HepG2 (cell line): ENCODE measurements around the gene PRKN. TPM values are rescaled to one million over a fixed set of nuclear protein-coding genes. Genes with fewer than 3 reads are reported as not detected.

Experiments
- ATAC-seq: fragments of 200-7000 bp; cut with Tn5 transposase; 3 replicates; pipeline ENCODE4 v1.9.1; 2020; ENCODE audit warnings: mild to moderate bottlenecking, moderate library complexity
- BruUV-seq: library from RNA; stranded (reverse); fragments of 400-500 nt; replicated peaks from 2 replicates; lab custom pipeline; 2021; lab: Mats Ljungman, UMichigan
- CTCF ChIA-PET: fragments of 300-600 bp; formaldehyde crosslinking; extraction: SDS; loops from one replicate; lab custom pipeline; 2021; ENCODE audit warnings: low total read pairs, inconsistent platforms, low intra/inter-chr PET ratio; lab: Yijun Ruan, JAX
- POLR2A ChIA-PET: fragments of 350-600 bp; sonication (Branson Sonifier 250); formaldehyde crosslinking; loops from one replicate; lab custom pipeline; 2020; ENCODE audit warnings: antibody characterized with exemption, inconsistent platforms; lab: Yijun Ruan, JAX
- DNase-seq: peaks from one replicate; pipeline ENCODE4 v3.0.0-alpha.2; 2015; ENCODE audit warnings: low spot score
- FAIRE-seq: peaks from 3 replicates; lab custom pipeline; 2011; peaks lifted over from hg19 to GRCh38; lab: Jason Lieb, UNC
- H2AFZ ChIP-seq: one replicate; pipeline ENCODE4 v1.6.1; 2011; ENCODE audit warnings: low read length, inconsistent platforms
- H3K27ac ChIP-seq: fragments of 300-600 bp; 3 replicates; pipeline ENCODE4 v1.8.0; 2011; ENCODE audit warnings: mixed run types, mild to moderate bottlenecking, mixed read lengths, low read length, inconsistent platforms; ENCODE audit not compliant: insufficient read depth; ENCODE audit errors: extremely low read length
- H3K27me3 ChIP-seq, 2 experiments: fragments of 200-600 bp in 1 of 2; 2 replicates in 1 of 2; 3 replicates in 1 of 2; pipeline versions ENCODE4 v1.6.0 to v1.8.0; 2011; ENCODE audit warnings: low read length in 2 of 2, mild to moderate bottlenecking in 2 of 2, moderate library complexity in 2 of 2, inconsistent platforms in 1 of 2; ENCODE audit not compliant: insufficient read depth in 2 of 2, control insufficient read depth in 1 of 2
- H3K36me3 ChIP-seq, 2 experiments: fragments of 200-600 bp in 1 of 2; replicated peaks in 1 of 2; 2 replicates in 1 of 2; 3 replicates in 1 of 2; pipeline versions ENCODE4 v1.5.1 to v1.8.0; 2011; ENCODE audit warnings: low read length in 2 of 2, inconsistent platforms in 1 of 2; ENCODE audit not compliant: insufficient read depth in 2 of 2, control insufficient read depth in 1 of 2
- H3K4me1 ChIP-seq: 2 replicates; pipeline ENCODE4 v1.5.1; 2012; ENCODE audit warnings: low read length, inconsistent platforms; ENCODE audit not compliant: insufficient read depth
- H3K4me2 ChIP-seq: 2 replicates; pipeline ENCODE4 v1.6.0; 2011; ENCODE audit warnings: low read depth, low read length, inconsistent platforms
- H3K4me3 ChIP-seq, 3 experiments: fragments of 200-600 bp in 1 of 3; sonication (generic), shearing (Covaris generic) in 1 of 3; replicated peaks in 1 of 3; 2 replicates each; pipeline ENCODE4 v1.5.1; 2011 to 2016; ENCODE audit warnings: low read length in 3 of 3, inconsistent platforms in 2 of 3, low read depth in 2 of 3, mild to moderate bottlenecking in 2 of 3, control low read depth in 1 of 3, mixed read lengths in 1 of 3; ENCODE audit not compliant: insufficient read depth in 1 of 3
- H3K79me2 ChIP-seq: one replicate; pipeline ENCODE4 v1.6.1; 2011; ENCODE audit warnings: low read length, inconsistent platforms; ENCODE audit not compliant: insufficient read depth
- H3K9ac ChIP-seq: 2 replicates; pipeline ENCODE4 v1.6.0; 2011; ENCODE audit warnings: mild to moderate bottlenecking, low read depth, low read length, inconsistent platforms; ENCODE audit not compliant: insufficient read depth
- H3K9me3 ChIP-seq: 2 replicates; pipeline ENCODE4 v1.5.1; 2012; ENCODE audit warnings: mild to moderate bottlenecking, low read length
- H4K20me1 ChIP-seq: 2 replicates; pipeline ENCODE4 v1.6.0; 2011; ENCODE audit warnings: inconsistent platforms, mild to moderate bottlenecking, low read length, moderate library complexity; ENCODE audit not compliant: insufficient read depth
- BCLAF1 ChIP-seq: fragments of 450-650 bp; IDR thresholded peaks from 2 replicates; pipeline ENCODE4 v1.6.1; 2017; ENCODE audit warnings: mild to moderate bottlenecking
- CBX5 ChIP-seq: sonication (generic); formaldehyde crosslinking; IDR thresholded peaks from 2 replicates; pipeline ENCODE4 v1.4.0; 2020; ENCODE audit warnings: missing genetic modification reagents, borderline replicate concordance
- KLF6 ChIP-seq: IDR thresholded peaks from 2 replicates; pipeline ENCODE4 v1.8.0; 2016; ENCODE audit warnings: missing biosample characterization, missing genetic modification reagents
- MTERF4 ChIP-seq: sonication (generic); formaldehyde crosslinking; IDR thresholded peaks from 2 replicates; pipeline ENCODE4 v1.8.0; 2023; ENCODE audit warnings: mild to moderate bottlenecking, missing genetic modification reagents
- RNF219 ChIP-seq: sonication (generic); formaldehyde crosslinking; IDR thresholded peaks from 2 replicates; pipeline ENCODE4 v1.5.0; 2020; ENCODE audit warnings: mild to moderate bottlenecking, missing genetic modification reagents
- RORA ChIP-seq: sonication (generic); formaldehyde crosslinking; IDR thresholded peaks from 2 replicates; pipeline ENCODE4 v1.5.0; 2020; ENCODE audit warnings: mild to moderate bottlenecking, missing genetic modification reagents, moderate library complexity
- TCF12 ChIP-seq, 2 experiments: fragments of 450-650 bp in 1 of 2; sonication (generic) in 1 of 2; formaldehyde crosslinking in 1 of 2; IDR thresholded peaks; 2 replicates each; pipeline versions ENCODE4 v1.6.1 to v1.8.0; 2017 to 2022; ENCODE audit warnings: antibody characterized with exemption in 1 of 2, mild to moderate bottlenecking in 1 of 2, missing genetic modification reagents in 1 of 2, moderate library complexity in 1 of 2
- TEF ChIP-seq: sonication (generic); formaldehyde crosslinking; IDR thresholded peaks from 2 replicates; pipeline ENCODE4 v1.5.0; 2020; ENCODE audit warnings: missing genetic modification reagents
- ZNF10 ChIP-seq: sonication (generic); formaldehyde crosslinking; IDR thresholded peaks from 2 replicates; pipeline ENCODE4 v1.4.0; 2020; ENCODE audit warnings: mild to moderate bottlenecking, low read depth, missing genetic modification reagents, borderline replicate concordance
- ZNF329 ChIP-seq: sonication (generic); formaldehyde crosslinking; IDR thresholded peaks from 2 replicates; pipeline ENCODE4 v1.9.0; 2021; ENCODE audit warnings: low read depth, mild to moderate bottlenecking, missing genetic modification reagents
- ZNF629 ChIP-seq: sonication (generic); formaldehyde crosslinking; conservative IDR thresholded peaks from 2 replicates; pipeline ENCODE4 v1.5.0; 2020; ENCODE audit warnings: missing genetic modification reagents
- ZNF674 ChIP-seq: sonication (generic); formaldehyde crosslinking; IDR thresholded peaks from 2 replicates; pipeline ENCODE4 v1.5.0; 2020; ENCODE audit warnings: low read depth, mild to moderate bottlenecking, missing genetic modification reagents
- WGBS: methylation state at CpG from one replicate; pipeline ENCODE4 v1.1.6; 2017; ENCODE audit warnings: low lambda C conversion rate; 5-methylcytosine and 5-hydroxymethylcytosine counted together
- in situ Hi-C: cut with HindIII; loops from 2 replicates; pipeline ENCODE4 v1.10.0; 2017; ENCODE audit warnings: low pct_unique_long_range_greater_than_20kb; ENCODE audit not compliant: extremely low pct_ligation_motif_present
- intact Hi-C: fragments of 100-400 bp; cut with micrococcal nuclease; formaldehyde crosslinking; loops from one replicate; pipeline ENCODE4 v1.10.0; 2022; ENCODE audit not compliant: unreplicated experiment
- polyA plus RNA-seq, 8 experiments: library from polyadenylated mRNA; depleted of rRNA in 3 of 8; stranded (reverse) in 7 of 8; unstranded in 1 of 8; fragments of >200 nt; fragmentation: Illumina TruSeq in 4 of 8; extraction: Trizol in 4 of 8; gene quantifications; 2 replicates each; pipeline versions ENCODE4 v1.2.1 to v1.2.3, GENCODE V29; 2011 to 2016; ENCODE audit warnings: low read depth in 4 of 8, missing spikeins in 1 of 8, mixed read lengths in 1 of 8; ENCODE audit not compliant: insufficient read depth in 1 of 8
- total RNA-seq, 5 experiments: library from RNA; depleted of rRNA; stranded (reverse); fragments of >200 nt; fragmentation: Illumina TruSeq; extraction: Trizol; gene quantifications; 2 replicates each; pipeline ENCODE4 v1.2.3, GENCODE V29; 2016; ENCODE audit warnings: low read depth in 1 of 5

Gene PRKN
- total and polyA plus RNA-seq, 2 of the 13 experiments (the other 11 are each of a cell fraction or from before 2014, with no cell fraction given) = 0.31 to 0.44 TPM

GRCh38 chr6:161948462-161948861 is 779.1 kb downstream of the PRKN start:
- H3K4me2 ChIP-seq = no peak overlapping the region
- ChIA-PET POLR2A (no interaction called here), CTCF (no interaction called here)
- no peak overlapping the region for H3K9ac ChIP-seq
- no peak for DNase-seq
- H3K4me3 ChIP-seq = no peak overlapping the region
- no peak for FAIRE-seq
- no peak for TF ChIP-seq ZNF629 (CRISPR knock-in tag)
- TF ChIP-seq TEF (CRISPR knock-in tag) = no peak
- TF ChIP-seq BCLAF1 = no peak
- no peak for TF ChIP-seq KLF6
- no peak for TF ChIP-seq ZNF329 (CRISPR knock-in tag)
- H4K20me1 ChIP-seq = no peaks in the 10 kb centered on the region
- no peaks in the 10 kb centered on the region for H3K4me1 ChIP-seq
- no peaks in the 10 kb centered on the region for H3K79me2 ChIP-seq
- H2AFZ ChIP-seq = no peak overlapping the region
- H3K27me3 ChIP-seq = no peaks in the 10 kb centered on the region
- H3K9me3 ChIP-seq = no peaks in the 10 kb centered on the region
- in situ Hi-C loops (no loop called here), intact Hi-C loops (no loop called here)
- ATAC-seq = no peak
- no peaks in the 10 kb centered on the region for H3K36me3 ChIP-seq
- H3K27ac ChIP-seq = no peak overlapping the region
- 19% methylated on average over 2 of the region's 2 CpGs for WGBS
- no TSS peak for BruUV-seq

GRCh38 chr6:161947371-161947770 is 780.2 kb downstream of the PRKN start:
- Histone ChIP-seq H3K36me3 (no peaks in the 10 kb centered on the region), H2AFZ (no peak overlapping the region), H3K9ac (no peak overlapping the region), H3K4me2 (no peak overlapping the region), H4K20me1 (no peaks in the 10 kb centered on the region), H3K9me3 (no peaks in the 10 kb centered on the region), H3K79me2 (no peaks in the 10 kb centered on the region), H3K4me3 (no peak overlapping the region), H3K27ac (no peak overlapping the region), H3K27me3 (no peaks in the 10 kb centered on the region), H3K4me1 (no peaks in the 10 kb centered on the region)
- intact Hi-C loops (no loop called here), in situ Hi-C loops (no loop called here)
- ChIA-PET CTCF (no interaction called here), POLR2A (no interaction called here)
- 29% methylated on average over 4 of the region's 4 CpGs for WGBS
- FAIRE-seq (no peak), DNase-seq (no peak), ATAC-seq (no peak)
- no TSS peak for BruUV-seq
- no peak for TF ChIP-seq TCF12 (IDR thresholded peaks at IDR 0.05)
- no peak for TF ChIP-seq TCF12 (CRISPR knock-in tag; IDR thresholded peaks at IDR 0.05)
- no peak for TF ChIP-seq RORA (CRISPR knock-in tag)
- no peak for TF ChIP-seq CBX5 (CRISPR knock-in tag)
- TF ChIP-seq MTERF4 = no peak
- no peak for TF ChIP-seq RNF219 (CRISPR knock-in tag)
- no peak for TF ChIP-seq ZNF674 (CRISPR knock-in tag)
- TF ChIP-seq ZNF10 (CRISPR knock-in tag) = no peak
